ENCODE data around the gene MRLN.
"Not testable (repeated sequence)": the region's sequence is repeated elsewhere in the genome, so short reads cannot be mapped to it uniquely, and the experiment has no call there.

The MRLN gene

DNA sequence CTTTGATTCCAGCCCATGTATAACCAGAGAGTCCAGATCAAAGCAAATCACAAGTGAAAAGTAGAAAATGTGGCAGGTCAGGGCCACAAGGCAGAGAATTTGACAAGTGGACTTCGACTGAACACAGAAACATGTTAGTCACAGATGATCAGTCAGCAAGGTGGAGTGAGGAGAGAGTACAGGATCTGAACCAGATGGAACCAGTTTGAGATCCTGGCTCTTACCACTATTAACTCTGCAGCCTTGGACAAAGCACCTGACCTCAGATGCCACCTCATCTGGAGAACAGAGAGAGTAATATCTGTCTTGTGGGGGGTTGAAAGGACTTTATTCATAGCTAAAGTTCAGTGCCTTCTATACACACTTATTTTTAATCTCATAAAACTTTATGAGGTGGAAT lies 4.4 kb downstream of the MRLN start:
- in situ Hi-C loops (cut with MboI; ENCODE audit: low sequenced_read_pairs), result no loop called here

DNA sequence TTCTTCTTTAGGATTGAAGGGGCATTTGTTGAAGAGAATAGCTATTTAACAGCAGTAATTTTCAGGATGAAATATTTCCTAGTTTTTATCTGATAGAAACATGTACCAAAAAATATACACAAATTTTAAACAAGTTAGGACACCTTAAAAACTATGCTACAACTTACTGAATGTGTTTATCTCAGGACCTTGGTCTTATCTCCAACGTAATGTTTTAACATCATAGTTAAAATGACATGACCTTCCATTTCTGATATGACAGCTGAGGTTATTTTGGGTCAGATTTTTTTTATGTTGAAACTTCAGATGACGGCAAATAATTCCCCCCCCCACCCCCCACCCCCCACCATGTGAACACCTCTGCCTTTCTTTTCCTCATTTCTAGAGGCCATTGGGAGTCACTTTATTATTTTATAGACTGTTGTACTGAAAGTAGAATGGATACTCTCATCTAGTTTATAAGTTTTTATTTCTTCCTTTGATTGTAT lies 8.0 kb downstream of the MRLN start:
- in situ Hi-C loops (cut with MboI; ENCODE audit: low sequenced_read_pairs), result no loop called here

DNA sequence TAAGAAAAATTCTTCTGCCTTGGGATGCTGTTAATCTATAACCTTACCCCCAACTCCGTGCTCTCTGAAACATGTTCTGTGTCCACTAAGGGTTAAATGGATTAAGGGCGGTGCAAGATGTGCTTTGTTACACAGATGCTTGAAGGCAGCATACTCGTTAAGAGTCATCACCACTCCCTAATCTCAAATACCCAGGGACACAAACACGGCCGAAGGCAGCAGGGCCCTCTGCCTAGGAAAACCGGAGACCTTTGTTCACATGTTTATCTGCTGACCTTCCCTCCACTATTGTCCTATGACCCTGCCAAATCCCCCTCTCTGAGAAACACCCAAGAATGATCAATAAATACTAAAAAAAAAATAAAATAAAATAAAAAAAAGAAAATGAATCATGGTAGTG lies 8.5 kb downstream of the MRLN start:
- in situ Hi-C loops (cut with MboI; ENCODE audit: low sequenced_read_pairs), result not testable (repeated sequence)

DNA sequence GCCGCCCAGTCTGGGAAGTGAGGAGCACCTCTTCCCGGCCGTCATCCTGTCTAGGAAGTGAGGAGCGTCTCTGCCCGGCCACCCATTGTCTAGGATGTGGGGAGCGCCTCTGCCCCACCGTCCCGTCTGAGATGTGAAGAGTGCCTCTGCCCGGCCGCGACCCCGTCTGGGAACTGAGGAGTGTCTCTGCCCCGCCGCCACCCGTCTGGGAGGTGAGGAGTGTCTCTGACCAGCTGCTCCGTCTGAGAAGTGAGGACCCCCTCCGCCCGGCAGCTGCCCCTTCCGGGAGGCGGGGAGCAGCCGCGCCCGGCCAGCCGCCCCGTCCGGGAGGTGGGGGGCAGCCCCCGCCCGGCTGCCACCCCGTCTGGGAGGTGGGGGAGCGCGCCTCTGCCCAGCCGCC lies 9.1 kb downstream of the MRLN start:
- in situ Hi-C loops (cut with MboI; ENCODE audit: low sequenced_read_pairs), result not testable (repeated sequence)

DNA sequence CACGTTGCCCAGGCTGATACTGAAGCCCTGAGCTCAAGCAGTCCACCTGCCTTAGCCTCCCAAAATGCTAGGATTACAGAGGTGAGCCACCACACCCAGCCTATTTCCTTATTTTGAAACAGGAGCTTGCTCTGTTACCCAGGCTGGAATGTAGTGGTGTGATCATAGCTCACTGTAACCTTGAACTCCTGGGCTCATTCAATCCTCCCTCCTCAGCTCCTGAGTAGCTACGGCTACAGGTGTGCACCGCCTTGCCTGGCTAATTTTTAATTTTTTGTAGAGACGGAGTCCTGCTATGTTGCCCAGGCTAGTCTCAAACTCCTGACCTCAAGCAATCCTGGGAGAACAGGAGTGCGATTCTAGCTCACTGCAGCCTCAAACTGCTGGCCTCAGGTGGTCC lies 11.7 kb downstream of the MRLN start:
- in situ Hi-C loops (cut with MboI; ENCODE audit: low sequenced_read_pairs), result no loop called here

DNA sequence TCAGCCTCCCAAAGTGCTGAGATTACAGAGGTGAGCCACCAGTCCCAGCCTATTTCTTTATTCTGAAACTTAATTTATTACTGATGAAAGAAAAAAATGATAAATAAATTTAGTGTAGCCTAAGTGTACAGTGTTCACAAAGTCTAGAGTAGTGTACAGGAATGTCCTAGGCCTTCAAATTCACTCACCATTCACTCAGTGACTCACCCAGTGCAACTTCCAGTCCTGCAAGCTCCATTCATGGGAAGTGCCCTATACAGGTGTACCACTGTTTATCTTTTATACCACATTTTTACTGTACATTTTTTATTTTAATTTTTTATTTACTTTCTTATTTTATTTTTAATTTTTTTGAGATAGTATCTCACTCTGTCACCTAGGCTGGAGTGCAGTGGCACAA lies 12.2 kb downstream of the MRLN start:
- in situ Hi-C loops (cut with MboI; ENCODE audit: low sequenced_read_pairs), result no loop called here

DNA sequence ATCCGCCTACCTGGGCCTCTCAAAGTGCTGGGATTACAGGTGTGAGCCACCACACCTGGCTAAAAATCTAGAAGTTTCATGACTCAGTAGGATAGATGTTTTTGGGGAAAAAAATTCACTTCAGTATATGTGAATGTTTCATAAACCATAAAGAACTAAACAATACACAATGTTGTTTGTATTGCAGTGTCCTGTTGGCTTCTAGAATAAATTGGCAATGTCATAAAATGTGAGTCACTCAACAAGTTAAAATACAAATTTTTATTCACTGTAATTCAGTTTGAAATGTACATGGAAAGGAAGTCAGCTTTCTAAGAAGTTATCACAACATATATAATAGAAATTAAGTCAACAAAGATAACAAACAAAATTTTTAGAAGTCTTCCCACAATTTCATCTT lies 16.5 kb downstream of the MRLN start:
- in situ Hi-C loops (cut with MboI; ENCODE audit: low sequenced_read_pairs), result no loop called here

DNA sequence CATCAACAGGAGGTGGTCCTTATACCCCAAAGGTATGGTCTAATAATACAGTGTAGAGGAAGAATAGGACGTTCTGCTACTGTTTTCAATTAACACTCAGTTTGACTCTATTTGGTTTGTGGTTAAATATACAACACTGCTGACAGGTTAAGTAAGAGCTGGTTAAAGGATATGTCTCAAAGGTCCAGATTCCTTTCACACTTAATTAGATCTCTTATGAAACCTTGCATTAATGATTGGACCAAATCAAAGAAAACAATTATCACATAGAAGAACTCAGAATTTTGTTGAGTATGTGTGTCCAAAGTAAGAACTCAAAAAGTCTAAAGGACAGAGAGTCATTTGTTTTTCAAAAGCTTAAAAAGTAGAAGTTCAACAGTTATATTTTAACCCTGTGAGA lies 18.0 kb downstream of the MRLN start:
- in situ Hi-C loops (cut with MboI; ENCODE audit: low sequenced_read_pairs), result no loop called here

DNA sequence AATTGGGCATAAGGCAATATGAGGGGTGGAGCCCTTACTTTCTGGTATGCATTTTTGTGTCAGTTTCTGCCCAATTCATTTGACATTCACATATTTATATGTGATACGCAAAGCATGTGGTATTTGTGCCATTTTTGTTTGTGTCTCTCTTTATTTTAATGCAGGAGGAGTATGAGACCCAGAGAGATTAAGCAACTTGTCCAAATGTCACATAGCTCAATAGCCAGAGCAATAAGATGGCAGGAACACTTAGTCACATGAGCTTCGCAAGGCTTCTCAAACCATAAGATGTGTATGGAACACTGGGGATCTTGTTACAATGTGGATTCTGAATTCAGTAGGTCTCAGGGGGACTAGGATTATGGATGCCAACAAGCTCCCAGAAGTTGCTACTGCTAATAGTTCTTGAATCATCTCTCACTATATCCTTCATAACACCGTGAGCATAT lies 19.2 kb downstream of the MRLN start:
- in situ Hi-C loops (cut with MboI; ENCODE audit: low sequenced_read_pairs), result no loop called here

DNA sequence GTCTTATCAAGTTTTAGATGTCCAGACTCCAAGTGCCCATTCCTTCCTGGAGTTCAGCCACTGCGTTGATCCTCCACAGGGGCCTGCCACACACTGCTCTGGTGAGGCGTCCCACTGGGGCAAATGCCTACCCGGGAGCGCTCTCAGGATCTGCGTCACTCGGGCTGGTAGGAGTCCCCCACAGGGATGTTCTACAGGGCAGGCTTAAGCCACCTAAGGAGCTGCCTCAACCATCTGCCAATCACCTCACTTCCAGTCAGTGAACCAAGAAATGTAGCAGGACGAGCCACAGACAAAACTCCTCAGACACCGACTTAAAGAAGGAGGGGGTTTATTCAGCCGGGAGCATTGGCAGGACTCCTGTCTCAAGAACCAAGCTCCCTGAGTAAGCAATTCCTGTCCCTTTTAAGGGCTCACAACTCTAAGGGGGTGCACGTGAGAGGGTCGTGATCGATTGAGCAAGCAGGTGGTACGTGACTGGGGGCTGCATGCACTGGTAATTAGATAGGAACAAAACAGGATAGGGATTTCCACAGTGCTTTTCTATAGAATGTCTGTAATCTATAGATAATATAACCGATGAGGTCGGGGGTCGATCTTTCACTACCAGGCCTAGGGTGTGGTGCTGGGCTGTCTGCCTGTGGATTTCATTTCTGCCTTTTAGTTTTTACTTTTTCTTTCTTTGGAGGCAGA lies 19.8 kb downstream of the MRLN start:
- in situ Hi-C loops (cut with MboI; ENCODE audit: low sequenced_read_pairs), result not testable (repeated sequence)

DNA sequence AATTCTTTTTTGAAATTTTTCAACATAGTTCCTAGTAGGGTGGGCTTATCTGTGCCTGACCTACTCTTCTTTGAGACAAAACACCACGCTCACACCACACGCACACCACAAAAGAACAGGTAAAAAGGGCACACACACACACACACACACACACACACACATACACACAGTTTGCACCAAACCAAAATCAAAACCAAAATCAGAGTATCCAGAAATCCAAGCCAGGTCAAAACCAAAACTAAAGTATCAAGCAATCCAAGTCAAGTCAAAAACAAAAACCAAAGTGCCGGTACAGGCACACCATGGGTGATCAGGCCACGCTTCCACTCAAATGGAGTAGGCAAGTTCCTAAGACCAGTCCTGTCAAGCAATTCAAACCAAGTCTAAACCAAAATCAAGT lies 20.4 kb downstream of the MRLN start:
- in situ Hi-C loops (cut with MboI; ENCODE audit: low sequenced_read_pairs), result not testable (repeated sequence)

DNA sequence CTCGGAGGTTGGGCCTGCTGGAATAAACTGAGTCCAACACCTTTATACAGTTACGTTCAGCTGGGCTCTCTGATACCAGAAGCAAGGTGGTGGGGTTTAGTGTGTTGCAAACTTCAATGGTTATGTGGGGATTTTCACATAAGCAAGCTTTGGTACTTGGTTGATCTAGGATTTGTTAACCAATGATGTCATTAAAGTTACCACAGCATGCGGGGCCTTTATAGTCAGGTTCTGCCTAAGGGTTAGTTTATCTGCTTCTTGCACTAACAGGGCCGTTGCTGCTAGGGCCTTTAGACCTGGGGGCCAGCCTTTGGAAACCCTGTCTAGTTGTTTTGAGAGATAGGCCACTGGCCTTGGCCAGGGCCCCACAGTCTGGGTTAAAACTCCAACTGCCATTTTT lies 24.1 kb downstream of the MRLN start:
- in situ Hi-C loops (cut with MboI; ENCODE audit: low sequenced_read_pairs), result not testable (repeated sequence)

DNA sequence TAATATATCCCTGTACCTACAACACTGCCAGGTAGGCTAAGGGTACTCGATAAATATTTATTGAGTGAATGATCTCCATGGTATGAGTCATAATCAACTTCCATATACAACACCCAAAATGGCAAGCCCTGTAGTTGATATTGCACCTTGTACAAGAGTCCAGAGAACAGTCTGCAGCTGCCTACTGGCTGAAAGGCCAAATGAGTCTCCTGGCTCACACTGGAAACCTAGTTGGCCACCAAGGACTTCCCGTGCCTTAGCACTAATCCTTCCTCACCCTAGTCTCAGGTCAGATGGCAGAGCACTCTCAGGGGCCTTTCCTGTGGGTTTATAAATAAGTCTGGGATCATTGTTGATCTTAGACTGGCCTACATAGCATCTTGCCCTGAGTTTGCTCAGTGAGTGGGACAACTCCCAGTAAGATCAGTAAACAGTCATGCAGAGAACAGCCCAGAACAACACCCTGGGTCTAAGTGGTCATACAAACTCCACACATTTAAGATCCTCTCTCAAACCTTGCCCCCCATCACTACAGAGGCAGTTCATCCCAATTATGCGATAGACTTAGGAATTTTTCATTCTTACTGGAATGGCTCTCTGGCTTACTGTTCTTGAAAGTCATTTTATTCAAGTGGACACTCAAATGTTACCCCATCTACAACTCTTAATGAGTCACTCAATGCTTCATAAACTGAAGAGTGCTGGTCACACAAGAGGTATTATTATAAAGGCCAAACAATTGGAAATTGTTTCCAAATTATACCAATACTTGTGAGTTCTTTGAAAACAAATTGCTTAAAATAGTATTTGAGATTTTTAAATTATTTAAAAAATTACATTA lies 28.9 kb downstream of the MRLN start:
- in situ Hi-C loops (cut with MboI; ENCODE audit: low sequenced_read_pairs), result no loop called here

DNA sequence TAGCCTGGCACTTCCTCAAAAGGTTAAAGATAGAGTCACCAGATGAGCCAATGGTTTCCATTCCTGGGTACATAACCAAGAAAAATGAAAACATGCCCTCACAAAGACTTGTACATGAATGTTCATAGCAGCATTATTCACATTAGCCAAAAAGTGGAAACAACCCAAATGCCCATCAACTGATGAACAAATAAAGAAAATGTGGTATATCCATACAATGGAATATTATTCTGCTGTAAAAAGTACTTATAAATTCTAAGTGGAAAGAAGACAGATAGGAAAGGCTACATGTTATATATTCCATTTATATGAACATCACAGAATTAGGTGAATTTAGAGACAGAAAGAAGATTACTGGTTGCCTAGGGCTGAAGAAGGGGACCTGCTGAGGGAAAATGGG lies 32.9 kb downstream of the MRLN start:
- in situ Hi-C loops (cut with MboI; ENCODE audit: low sequenced_read_pairs), result no loop called here

DNA sequence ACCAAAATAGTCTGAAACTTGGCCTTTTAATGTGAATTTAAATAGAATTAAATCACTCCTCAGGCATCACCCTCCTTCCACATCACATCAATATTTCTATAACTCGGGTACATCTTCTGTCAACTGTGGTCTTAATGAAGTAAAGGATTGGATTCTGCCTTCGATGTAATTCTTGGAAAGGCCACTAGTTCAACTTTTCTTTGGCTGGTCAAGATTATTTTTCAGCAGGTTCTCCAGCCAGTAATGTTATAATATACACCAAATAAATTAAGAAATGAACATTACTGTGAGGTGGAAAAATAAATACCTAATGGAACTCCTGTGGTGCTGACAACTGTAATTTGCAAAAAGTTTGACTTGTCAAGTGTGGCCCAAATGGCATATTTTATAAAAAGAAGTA lies 33.9 kb downstream of the MRLN start:
- in situ Hi-C loops (cut with MboI; ENCODE audit: low sequenced_read_pairs), result no loop called here

DNA sequence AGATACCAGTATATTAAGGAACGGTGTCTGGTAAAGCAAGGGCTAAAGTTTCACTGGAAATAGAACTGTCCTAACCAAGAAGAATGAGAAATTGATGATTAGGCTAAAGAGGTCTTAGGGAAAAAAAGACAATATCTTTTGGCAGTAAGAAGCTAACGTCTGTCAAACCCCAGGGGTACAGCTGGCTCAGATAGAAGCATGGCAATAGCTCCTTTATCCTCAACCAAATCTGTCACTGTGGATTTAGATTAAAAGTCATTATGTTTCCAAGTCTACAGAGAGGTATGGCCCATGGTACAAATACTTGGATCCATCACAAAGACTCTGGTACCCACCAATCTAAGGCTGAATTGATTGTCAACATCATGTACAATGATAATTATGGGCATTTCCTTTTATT lies 35.0 kb downstream of the MRLN start:
- in situ Hi-C loops (cut with MboI; ENCODE audit: low sequenced_read_pairs), result no loop called here

DNA sequence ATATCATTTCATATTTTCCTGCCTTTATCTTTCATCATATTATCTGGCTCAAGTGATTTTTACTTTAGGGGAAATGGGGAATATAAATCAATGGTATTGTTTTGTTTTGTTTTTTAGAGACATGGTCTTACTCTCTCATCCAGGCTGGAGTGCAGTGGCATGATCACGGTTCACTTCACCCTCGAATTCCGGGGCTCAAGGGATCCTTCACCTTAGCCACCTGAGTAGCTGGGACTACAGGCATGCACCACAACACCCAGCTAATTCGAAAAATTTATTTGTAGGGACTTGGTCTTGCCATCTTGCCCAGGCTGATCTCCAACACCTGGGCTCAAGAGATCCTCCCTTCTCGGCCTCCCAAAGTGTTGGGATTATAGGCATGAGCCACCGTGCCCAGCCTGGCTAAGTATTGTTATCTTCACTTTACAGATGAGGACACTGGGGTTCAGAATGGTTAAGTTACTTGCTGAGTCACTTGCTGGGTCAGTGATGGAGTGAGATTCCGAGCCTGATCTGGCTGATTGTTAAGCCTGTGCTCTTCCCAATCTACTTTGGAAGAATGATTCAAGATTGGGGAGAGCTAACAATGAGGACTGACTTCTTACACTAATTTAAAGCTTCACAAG lies 39.9 kb downstream of the MRLN start:
- in situ Hi-C loops (cut with MboI; ENCODE audit: low sequenced_read_pairs), result no loop called here

DNA sequence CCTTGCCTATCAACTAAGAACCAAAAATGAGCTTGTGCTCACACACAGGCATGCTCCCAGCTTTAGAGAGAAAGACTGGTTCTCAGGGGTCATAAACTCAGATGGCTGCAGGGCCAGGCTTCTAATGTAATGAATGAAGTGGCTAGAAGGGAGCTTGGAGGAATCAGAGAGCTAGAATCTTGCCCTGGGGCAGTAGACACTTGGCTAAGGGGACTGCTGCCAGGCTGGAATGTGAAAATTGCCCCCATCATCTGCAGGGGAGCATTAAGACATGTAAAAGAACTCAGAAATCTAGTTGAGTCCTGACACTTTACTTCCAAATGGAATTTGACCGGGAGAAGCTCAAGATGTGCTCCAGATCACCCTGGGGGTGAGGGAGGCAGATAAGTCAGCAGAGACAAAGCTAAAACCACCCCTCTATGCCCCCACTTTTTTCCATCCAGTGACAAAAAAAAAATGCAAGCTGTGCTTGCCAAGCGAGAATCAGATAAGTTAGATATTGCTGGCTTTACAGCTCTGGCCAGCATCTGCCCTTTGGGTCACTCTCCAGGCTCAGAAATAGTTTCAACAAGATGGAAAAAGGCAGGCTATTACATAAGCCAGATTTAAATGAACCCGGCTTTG lies 41.3 kb downstream of the MRLN start:
- in situ Hi-C loops (cut with MboI; ENCODE audit: low sequenced_read_pairs), result no loop called here

DNA sequence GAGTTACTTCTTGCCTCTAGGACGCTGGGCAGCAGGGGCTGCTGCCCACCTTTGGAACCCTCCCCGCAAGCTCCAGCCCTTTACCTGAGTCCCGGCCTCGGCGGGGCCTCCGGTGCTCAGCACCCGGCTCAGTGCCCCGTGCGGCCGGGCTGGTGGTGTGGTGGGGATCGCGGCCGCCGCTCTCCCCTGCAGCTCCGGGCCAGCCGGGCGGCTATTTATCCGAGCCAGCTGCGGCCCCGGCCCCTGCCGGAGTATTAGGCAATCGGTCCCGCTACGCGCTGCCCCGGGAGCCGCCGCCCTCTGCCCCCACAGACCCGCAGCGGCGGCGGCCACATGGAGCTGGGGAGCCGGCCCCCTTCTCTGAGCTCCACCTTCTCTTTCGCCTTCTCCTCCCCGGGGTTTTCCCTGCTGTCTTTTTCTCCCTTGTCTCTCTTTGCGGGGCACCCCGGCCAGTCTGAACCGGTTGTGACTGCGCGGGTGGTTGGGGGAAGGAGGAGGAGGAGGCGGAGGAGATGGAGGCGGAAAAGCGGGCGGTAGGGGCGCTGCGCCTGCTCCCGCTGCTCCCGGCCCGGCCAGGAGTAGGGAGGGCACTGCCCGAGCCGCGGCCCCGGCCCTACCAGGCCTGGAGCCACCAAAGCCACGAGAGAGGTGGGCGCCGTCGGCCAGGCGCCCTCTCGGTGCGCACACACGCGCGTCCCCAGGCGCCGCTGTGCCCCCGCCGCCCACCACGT lies 43.7 kb downstream of the MRLN start, which contains the start of gene SLC16A9:
Gene SLC16A9 (minus strand): TSS at position 456 of the 731 bp plus-strand sequence. CDS start 25,559 bp downstream, outside the sequence.
- in situ Hi-C loops (cut with MboI; ENCODE audit: low sequenced_read_pairs), result no loop called here

DNA sequence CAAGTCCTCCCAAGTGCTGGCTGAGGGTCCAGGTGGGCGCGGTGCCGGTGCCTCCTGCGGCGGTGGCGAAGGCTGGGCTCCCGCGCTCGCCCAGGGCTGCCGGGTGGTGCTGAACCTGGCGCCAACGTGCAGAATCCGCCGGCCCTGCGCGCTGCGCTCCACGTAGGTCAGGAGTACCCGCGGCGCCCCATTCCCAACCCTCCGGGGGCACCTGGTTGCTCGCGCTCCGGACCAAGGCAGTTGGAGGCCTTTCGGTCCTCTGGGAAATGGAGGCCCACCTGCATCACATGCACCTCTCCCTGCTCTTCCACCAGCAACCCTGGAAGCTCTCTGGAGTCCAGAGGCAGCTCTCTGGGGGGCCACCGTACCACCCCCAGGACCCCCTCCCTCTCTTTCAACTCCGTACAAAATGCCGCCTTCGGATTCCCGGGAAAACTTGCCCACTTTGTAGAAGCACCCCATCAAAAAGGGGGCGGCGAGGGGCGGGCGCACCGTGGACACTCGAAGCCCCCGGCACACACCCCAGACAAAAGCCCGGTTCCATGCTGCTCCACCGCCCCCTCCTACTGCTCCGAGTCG lies 44.4 kb downstream of the MRLN start:
- in situ Hi-C loops (cut with MboI; ENCODE audit: low sequenced_read_pairs), result no loop called here

All from hTERT RPE-1 (cell line).